ENCODE measurements around the gene ROBO1.

Gene ROBO1

DNA sequence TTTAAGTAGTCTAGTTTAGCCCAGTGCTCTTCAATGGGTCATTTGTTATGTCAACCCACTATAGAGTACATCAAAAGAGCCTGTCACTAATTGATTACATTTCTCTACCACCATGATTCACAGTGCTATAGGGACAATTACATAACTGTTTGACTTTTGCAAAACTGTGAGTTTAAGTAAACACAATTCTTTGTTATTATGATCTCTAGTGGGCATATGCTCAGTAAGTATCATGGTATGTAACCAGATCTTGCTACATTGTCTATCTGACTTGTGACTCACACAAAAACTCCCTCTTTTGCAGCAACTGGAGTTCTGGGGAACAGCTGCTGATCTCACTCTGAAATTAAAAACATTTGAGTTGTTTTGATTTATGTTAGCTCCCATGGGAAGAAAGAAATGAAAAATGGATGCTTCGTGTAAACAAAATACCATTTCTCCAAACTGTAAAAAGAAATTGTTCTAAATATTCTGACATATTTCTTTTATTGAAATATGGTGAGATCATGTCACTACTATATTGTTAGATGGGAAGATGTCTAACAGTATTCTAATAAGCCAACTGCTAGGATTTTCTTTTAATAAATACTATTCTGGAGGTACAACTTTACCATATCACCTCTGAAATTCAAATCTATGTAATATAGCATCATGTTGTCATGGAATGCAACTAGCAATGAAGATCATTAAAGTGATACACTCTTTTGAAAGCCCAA lies 470.4 kb downstream of the ROBO1 start:
- no peak for DNase-seq

DNA sequence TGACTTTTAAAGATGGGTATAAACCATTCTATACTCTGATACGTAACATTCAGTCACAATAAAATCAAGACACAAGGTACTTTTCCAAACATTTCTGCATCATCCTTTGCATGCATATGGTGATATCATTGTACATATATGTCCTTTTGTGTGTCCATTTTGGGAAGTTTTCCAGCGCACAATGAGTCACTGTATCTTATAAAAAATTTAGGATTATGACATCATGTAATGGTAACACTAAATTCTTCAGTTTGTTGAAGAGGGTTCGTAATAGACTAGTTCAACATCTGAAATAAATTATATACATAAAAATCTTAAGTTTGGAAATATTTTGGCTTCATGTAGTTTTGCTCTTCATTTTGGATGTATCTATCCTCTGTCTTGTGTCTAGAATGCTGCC lies 480.9 kb downstream of the ROBO1 start:
- no peak for DNase-seq

DNA sequence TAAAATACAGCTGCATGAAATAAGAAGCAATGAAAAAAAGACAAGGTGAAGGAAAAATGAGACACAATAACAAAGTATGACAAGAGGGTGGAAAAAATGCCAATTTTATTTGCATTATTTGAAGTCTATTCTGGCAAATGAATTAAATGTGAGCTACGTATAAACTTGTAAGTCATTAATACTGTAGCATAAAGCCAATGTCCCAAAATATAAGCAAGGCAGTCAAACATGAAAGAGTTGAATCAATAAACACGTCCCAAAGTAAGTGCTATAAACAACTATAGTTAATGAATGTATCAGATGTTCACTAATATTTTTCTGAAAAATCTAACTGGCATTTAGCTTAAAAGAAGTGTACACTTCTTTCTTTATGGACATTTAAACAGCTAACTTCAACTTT lies 481.9 kb downstream of the ROBO1 start:
- no peak for DNase-seq

DNA sequence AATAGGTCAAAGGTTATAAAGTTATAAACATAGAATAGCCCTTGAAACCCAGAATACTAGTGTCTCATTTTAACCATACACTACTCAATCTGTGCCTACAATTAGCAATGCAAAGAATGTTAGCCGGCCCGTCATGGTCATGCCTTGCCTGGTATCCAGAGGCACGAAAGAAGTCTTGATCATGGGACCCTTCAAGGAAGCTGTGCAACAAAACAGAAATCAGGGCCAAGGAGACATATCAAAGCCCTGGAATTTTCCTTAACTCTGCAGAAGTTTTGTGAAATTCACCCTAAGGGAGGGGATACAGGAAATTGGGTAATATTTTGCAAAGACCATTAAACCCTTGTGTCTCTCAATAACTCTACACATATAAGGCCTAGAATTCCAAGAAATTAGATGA lies 482.4 kb downstream of the ROBO1 start:
- DNase-seq: no peak

DNA sequence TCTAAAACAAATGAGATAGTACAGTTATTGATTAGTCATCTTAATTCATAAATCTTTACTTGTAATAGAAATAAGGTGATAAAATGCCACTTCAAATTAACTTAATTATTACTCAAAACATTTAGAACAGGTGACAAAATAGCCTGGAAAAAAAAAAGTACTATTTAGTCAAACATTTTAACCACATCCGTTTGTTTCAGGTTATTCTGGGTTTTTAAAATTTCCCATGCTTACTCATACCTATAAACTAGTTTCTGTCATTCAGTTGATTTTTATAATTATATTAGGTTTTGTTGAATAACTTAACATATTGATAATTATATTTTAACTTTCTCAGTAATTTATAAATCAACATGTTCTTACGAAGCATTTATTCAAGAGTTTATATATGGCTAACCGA lies 483.0 kb downstream of the ROBO1 start:
- DNase-seq: no peak

DNA sequence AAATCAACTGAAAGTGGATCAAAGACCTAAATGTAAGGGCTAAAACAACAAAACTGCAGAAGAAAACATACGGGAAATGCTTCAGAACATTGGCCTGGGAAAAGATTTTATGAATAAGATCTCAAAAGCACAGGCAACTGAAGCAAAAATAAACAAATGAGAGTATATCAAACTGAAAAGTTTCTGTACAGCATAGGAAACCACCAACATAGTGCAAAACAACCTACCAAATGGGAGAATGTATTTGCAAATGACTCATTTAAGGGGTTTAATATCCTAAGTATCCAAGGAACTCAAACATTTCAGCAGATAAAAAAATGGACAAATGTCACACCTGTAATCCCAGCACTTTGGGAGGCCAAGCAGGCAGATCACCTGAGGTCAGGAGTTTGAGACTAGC lies 489.1 kb downstream of the ROBO1 start:
- DNase-seq: no peak

DNA sequence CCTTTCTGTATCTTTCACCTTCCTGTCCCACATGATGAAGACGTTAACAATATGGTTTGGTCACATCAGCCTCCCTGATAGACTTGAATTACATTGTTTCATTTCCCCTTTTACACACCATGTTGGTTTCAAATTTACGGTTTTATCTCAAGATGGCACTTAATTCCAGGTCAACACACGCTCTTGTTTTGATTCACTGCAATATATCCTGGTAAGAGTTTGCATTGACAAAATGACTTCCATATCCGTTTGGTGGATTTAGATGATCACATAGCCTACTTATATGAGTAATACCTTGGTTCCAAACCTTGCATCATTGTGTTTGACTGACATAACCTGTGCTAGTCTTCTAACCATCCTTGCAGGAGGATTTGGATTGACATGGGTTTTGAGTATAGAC lies 499.4 kb downstream of the ROBO1 start:
- no peak for DNase-seq

DNA sequence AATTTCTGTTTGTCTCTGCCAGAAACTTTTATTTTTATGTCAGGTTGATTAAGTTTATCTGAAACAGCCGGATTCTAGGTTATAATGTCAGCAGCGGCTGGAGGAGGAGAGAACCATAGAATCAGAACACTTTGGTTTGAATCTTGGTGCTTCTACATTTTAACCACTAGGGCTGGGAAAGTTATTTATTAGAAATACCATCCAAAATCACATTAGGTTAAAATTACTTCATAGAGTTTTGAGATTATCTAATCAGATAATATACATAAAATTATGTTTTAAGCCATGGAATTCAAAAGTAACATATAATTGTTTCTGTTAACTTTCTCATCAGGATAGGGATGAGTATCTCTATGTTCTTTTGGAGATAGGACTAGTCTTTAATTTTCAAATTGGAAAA lies 502.9 kb downstream of the ROBO1 start:
- DNase-seq: no peak

DNA sequence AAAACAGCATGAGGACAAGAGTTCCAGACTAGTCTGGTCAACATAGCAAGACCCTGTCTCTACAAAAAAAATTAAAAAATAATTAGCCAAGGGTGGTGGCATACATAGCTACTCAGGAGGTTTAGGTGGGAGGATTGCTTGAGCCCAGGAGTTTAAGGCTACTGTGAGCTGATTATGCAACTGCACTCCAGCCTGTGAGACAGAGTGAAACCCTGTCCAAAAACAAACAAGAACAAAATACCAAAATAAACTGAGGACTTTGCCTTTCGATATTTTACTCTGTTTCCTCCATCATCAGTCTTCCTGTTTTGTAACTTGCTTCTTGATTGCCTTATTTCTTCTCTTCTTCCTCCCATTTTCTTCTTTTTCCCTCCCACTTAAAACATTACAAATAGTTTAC lies 504.4 kb downstream of the ROBO1 start:
- DNase-seq: no peak

DNA sequence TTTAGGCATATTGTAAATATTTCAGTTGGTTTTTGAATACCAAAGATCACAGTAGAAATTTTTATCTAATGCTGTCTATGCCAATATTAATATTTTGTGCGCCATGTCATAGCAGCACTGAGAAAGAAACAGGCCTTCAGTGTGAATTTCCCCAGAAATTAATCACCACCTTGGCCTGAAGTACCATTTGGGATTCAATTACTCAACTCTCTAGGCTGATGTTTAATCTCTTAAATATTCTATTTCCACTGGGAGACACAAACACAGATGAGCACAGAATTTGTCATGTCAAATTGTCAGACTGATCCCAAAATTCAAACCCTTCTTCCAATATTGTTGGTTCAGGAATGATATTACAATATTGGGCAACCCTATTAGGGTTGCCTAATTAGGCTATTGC lies 509.3 kb downstream of the ROBO1 start:
- DNase-seq: no peak

DNA sequence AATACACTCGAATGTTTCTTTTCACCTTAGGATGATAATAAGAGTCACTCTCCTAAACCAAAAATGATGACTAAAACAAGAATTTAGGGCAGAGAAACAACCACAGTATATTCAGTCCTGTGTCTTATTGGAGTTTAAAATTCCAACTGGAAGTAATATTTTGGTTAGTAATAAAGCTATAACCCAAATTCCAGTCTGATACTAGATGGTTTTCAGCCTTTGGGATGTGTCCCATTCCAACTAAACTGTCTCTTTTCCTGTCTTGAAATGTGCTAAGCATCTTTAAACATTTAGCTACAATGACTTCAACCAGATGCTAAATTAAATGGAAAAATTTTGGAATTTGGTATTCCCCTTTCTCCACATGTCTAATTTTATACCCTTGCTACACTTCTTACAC lies 510.0 kb downstream of the ROBO1 start:
- no peak for DNase-seq

DNA sequence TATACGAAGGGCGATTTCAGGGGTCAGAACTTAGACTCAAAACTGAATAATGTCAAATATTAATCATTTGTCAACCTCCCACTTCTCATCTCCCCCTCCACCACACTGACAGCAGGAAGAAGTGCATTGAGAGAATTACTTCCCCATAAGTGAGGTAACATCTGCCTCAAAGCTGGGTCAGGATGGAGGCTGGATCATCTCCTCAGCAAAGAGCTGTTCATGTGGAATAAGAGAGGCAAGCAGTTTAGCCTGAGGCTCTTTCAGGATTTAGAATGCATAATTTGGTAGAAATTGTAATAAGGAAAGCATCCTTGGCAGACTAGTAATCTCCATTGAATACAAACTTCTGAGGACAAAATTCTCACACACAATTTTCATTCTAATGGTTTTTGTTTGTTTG lies 512.1 kb downstream of the ROBO1 start:
- no peak for DNase-seq

DNA sequence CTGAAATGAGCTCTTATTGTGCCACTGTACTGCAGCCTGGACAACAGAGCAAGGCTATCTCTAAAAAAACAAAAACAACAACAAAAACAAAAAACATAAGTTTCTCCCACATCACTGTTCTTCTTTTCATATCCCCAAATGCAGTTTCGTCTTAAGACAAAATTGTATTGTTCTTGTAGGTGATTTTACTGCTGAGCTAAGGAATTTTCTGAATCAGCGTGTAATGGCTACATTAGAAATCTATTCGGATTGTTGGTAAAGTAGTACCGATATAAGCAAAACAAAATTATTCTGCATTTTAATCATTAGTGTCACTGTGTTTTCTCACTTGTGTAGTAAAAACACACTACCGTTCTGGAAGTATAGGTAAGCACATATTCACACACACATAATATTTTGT lies 512.5 kb downstream of the ROBO1 start:
- no peak for DNase-seq

DNA sequence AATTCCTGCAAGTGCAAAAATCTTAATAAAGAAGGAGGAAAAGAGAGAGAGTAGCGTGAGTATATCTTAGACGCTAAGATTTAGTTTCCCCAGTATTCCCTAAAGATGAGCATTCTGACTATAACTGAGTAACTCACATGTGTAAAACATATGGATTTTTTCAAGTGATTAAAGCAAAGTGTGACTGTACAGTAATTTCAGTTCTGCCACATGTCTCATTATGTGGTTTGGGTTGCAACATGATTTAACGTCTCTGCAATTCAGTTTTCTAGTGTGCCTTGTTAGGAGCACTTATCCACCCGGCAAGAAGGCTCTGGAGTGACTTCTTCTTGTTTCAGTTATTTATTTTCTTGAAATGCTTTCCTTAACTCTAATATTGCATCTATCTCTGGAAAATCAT lies 514.1 kb downstream of the ROBO1 start:
- no peak for DNase-seq

DNA sequence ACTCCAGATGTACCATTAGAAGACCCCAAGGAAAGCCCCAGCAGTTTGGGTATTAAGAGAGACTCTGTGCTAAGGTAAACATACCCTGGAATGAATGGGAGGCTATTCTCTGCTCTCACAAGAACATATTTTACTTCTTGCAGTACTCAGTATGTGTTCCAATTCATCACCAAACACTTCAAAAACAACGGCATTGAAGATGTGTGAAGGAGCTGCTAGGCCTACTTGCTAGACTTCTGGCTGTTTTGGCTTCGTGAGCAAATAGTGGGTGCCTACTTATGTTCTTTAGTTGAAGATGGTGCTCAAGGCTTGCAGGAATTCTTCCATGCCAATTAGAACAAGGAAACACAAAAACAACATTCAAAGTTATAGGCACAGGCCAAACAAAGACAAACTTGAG lies 514.5 kb downstream of the ROBO1 start:
- DNase-seq: no peak

DNA sequence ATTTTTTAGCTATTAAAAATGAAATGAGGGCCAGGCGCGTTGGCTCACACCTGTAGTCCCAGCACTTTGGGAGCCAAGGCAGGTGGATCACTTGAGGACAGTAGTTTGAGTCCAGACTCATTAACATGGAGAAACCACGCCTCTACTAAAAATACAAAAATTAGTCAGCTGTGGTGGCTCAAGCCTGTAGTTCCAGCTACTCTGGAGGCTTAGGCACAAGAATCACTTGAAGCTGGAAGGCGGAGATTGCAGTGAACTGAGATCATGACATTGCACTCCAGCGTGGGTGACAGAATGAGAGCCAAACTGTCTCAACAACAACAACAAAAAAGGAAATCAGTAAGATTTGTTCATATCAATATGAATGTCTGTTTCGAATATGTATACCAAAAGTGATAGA lies 517.1 kb downstream of the ROBO1 start:
- DNase-seq: no peak

DNA sequence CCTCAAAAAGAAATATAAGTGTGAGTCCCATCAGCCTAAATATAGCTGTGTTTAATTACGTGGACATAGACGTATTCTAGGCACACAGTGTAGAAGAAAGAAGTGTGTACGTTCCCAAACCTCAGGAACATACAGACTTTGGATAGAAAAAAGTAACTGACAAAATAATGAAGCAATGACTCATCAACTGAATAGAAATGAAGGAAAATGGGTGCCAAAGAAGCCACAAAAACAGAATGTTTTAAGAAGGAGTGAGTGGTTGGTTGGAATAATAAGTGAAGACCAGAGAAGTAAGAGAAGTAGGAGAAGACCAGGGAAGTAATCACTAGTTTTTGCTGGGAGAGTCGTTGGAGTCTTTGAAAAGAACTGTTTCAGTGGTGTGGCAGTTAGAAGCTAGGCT lies 518.1 kb downstream of the ROBO1 start:
- DNase-seq: no peak

DNA sequence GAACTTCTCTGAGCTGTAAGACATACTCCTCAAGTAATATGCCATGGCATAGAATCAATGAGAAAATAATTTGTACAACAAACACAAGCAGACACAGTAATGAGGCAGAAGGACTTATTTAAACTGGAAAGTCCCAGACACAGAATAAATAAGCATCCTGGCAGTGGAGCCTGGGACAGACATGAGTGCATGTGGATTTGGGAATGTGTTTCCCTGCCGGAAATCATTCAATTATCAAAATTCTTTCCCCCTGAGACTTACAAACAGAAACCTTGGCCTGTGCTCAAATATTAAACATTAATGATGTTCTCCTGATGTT lies 520.1 kb downstream of the ROBO1 start:
- DNase-seq: no peak

DNA sequence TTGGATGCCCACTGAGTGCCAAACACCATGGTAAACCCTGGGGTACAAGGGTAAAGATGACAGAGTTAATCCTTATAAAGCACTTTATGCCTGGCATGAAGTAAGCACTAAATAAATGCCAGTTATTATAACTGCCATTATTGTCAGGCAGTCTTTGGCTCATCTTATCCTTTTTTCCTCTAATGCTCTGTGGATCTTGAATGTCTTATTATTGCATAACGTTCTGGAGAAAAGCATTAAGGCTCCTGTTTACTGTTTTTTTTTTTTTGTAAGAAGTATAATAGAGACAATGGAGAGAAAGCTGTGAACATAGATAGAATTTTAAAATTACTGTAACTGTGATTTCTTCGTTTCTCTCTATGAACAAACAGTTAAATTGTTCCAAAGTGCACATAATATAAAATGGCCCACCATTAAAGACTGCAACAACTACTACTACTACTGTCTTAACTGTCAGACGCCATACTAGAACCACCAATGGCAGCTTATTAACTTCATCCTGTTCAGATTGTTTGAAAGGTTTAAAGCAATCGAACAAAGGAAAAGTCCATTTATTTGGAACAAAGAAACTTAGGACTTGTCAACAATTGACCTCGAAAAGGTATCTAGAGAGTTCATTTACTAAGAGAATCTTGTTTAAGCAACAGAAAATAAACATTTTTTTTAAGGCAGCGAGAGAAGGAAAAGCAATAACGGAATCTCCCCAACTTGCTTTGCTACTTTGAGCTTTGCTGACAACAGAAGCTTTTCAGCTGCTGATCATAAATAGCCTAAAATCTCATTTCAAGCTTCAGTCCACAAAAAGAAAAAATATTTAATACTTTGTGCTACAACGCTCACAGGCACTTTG lies 520.7 kb downstream of the ROBO1 start:
- DNase-seq: no peak

DNA sequence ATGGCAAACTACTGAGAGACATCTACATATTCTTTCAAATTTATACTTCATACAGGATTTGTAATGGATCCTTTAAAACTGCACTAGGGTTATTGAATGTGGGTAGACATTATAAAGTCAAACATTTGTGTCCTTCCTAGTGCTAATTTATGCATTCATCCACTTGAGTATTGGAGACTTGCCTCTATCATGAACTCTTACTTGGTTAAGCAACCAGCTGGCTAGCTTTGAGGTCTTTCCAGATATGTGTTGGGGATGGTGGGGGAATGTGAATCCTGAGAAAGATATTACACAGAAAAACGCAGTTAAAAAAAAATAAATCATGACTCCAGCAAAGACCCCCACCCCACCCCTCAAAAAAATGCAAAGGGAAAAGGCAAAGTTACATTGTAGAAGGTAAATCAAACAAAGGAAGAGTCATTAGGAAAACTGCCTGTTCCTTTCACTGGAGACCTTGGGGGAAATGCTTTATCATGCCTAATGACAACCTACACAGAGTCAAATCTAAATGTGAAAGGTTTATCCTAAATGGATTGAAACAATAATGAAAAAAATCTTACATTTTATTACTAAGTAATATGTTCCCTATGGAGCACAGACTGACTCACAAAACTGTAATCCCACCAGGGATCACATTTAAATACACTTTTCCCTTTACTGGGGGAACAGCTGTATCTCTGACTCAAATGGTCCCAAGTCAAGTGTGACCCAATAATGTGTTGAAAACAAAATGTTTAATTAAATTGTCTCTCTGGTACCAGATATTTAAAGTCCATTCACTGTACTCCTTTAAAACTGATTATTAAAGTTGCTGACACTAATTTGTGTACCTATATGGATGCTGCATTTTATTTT lies 522.3 kb downstream of the ROBO1 start:
- DNase-seq: no peak

DNA sequence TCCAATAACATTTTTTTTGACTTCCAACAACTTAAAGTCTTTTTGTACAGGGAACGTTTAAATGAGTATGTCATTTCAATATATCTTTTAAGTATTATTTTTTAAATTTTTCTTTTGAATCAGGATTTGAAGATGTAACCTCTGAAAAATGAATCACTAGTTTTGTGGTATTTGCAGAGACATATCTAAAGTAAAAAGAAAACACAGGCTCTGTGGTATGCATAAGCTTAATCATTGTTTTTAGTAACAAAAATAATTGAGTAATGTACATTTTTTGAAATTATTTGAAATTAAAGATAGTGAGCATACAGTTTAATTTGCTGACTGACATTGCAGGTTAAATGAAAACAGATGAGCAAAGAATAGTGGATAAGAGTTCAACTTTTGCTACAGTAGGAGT lies 531.3 kb downstream of the ROBO1 start:
- DNase-seq: no peak

DNA sequence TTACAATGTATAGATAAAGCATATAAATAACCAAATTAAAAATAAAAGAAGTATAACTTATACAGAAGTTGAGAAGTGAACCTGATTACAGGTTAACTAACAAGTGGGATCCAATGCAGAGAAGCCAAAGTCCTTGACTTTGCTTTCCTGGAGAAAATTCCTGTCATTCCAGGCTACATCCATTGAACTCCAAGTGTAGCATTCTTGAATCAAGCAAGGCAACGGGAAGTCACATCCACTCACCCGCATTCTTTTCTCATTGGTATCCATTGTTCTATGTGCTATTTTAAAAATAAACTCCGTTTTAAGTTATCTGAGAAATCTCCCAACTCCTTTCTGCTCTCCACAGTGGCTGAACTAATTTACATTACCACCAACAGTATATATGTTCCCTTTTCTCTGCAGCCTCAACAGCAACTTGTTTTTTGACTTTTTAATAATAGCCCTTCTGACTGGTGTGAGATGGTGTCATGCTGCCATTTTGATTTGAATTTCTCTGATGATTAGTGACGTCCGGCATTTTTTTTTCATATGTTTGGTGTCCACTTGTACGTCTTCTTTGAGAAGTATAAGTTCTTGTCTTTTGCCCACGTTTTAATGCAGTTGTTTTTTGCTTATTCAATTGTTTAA lies 534.3 kb downstream of the ROBO1 start:
- DNase-seq: no peak

DNA sequence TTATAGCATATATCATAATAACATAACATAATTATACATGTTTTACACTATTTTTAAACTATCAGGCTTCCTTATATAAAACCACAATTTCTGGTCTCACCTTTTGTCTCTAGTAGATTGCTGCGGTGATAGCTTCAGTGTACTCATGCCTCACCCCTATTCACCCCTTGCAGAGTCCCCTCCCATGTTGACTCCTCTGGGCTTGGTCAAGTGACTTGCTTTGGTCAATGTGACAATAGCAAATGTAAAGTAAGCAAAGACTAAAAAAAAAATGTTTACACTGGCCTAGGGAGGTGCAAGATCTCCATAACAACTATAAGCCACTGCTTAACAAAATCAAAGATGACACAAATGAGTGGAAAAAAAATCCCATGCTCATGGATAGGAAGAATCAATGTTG lies 537.5 kb downstream of the ROBO1 start:
- DNase-seq: no peak

Data from activated CD4-positive, alpha-beta T cell treated with anti-CD3 and anti-CD28 coated beads, Interleukin-2, amount 50 U/mL, for 4 hours (primary cell).